GM19035 (cell line): Measurements from ENCODE around the gene IP6K1.
"Not testable (repeated sequence)": the region's sequence is repeated elsewhere in the genome, so short reads cannot be mapped to it uniquely, and the experiment has no call there.

ENCODE experiments used
- ATAC-seq: cut with Tn5 transposase; IDR thresholded peaks from one replicate; pipeline ENCODE4 v1.9.1; 2021; ENCODE audit not compliant: unreplicated experiment

Gene IP6K1

DNA sequence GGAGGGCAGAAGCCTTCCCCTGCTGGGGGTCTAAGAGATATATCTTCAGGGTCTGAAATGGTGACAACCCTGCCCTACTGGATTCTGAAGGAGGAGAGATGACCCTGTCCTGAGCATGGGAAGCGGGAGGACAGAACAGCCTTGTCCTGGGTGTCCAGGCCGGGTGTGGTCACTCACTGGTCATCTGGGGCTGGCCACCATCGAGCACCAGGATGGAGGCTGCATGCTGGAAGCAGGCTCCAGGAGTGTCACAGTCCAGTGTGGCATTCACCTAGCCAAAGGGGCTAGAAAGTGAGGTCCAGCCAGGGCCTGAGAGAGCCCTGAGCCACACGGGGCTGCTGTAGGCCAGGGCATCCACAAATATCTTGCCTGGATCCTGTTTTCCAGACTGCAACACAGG is 8.1 kb upstream of the IP6K1 start:
- no peak for ATAC-seq

DNA sequence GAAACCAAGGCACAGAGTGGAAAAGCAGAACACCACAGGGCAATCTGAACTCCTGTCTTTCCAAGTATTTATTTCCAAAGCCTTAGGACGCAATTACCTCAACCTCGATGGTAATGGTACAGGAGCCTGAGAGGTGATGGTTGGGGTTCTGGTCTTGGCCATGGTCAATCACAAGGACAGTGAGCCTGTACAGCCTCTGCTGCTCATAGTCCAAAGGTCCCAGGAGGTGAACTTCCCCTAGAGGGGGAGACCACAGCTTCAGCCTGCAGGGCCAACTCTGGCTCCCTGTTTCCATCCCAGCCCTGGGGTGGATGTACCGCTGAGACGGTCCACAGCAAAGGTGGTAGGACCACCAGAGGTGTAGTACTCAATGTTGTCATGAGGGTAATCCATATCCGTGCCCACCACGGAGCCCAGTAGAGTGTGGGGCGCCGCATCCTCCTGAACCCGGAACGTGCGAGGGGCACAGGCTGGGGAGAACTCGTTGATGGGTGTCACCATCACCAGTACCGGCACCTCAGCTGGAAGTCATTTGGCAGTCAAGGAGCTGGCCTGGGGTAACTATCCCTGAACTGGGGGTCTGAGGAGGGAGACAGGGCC is 7.2 kb upstream of the IP6K1 start:
- no peak for ATAC-seq

DNA sequence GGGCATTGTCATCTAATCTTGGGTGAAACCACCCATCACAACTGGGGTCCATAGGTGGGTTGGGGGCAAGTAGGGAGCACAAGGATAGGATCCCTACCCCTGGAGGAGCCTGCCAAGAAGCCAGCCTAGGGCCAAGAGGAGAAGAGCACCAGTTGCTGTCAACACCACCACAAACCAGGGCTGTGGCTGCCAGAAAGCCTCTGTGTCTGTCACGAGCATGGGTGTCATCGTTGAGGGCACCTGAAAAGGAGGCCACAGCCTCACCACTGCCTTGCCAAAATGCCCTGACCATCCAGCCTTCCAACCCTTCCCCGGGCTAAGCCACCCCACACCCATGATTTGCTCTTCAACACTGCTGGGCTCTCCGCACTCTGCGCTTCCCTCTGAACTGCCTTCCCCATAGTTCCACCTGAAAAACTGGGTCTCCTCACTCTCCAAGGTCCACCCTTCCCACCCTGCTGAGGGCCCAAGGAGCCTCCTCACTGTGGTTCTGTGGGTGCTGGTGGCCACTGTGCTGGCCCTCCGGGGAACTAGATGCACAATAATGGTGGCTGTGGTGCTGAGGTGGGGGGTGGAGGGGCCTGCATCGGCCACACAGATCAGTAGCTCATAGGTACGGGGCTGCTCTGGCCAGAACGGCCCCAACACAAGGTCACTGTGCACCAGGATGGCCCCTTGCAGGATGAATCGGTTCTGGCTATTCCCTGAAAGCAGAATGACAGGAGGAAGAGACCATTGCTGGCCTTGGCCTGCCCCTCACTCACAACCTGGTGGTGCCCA is 6.2 kb upstream of the IP6K1 start:
- ATAC-seq = no peak

DNA sequence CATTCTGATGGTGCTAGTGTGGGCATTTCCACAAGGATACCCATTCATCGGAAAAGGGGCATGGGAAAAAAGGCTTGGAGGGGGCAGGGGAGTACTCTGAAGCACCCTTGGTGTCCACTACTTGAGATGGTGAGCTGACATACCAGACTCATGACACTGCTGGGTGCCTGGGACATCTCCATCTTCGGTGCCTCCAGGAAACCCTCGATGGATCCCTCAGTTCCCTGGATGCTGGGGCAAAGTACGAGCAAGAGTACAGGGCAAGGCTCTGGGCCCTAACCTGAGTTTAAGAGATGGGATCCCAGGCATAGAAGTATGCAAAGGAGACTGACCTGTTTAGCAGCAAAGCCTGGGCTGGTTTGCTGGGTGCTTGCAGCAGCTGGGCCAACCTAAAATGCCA is 5.2 kb upstream of the IP6K1 start:
- ATAC-seq = no peak

DNA sequence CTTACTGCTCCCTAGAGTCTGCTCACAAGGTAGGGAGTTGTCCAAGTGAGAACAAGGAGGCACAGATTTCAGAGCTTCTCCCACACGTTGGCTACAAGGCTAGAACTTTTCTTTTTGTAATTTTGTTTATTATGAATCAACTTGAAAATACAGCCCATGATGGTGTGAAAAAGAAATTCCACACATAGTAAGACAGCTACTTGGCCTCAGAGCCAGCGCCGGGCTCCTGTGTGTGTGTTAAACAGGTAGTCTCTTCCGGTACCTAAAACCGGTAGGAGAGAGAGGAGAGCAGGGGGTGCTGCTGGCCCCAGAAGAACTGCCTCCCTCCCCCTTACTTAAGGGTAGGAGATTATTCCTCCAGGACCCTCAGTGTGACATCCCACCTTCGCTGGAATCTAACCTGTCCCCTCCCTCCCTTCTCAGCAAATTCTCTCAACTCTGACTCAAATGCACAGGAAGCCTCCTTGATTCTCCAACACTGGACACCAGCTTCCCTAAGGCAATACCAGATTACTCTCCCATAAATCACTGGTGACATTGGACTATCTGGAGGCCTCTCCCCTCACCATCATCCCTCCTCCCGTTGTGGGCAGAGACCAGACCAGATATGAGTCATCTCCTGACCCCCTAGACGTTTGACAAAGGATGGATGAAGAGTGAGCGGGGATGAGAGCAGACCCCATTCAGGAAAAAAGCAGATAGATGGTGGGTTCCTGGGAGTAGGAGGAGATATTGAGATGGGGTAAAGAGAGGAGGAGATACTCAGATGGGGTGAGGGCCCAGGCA is 4.5 kb upstream of the IP6K1 start:
- ATAC-seq = no peak

DNA sequence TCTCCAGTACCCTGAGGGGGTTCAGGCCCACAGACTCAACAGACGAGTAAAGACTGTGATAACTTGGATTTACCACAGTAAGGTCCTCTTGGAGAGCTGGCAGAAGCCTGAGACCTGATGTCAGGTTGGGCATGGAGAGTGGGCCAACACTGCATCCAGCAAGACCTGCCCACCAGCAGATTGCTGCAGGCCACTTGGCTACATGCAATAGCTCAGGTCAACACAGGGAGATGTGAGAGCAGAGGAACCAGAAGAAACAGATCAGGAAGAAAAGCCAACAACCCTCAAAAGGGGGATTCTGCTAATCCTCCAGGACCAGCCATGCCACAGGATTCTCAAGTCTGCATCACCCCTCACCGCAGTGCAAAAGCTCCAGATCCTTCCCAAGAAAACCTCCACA is 1.7 kb upstream of the IP6K1 start:
- no peak for ATAC-seq

DNA sequence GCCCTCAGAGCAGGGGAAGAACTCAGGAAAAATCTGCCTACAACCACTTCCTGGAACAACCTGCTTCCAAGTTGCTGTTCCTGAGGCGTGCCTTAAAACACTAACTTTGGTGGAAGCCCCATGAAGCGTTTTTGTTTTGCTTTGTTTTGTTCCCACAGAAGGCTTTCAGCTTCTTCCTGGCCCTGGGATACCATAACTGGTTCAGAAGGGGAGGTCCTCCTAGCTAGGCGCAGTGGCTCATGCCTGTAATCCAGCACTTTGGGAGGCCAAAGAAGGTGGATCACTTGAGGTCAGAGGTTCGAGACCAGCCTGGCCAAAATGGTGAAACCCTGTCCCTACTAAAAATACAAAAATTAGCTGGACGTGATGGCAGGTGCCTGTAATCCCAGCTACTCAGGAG is 1.2 kb upstream of the IP6K1 start:
- no peak for ATAC-seq

DNA sequence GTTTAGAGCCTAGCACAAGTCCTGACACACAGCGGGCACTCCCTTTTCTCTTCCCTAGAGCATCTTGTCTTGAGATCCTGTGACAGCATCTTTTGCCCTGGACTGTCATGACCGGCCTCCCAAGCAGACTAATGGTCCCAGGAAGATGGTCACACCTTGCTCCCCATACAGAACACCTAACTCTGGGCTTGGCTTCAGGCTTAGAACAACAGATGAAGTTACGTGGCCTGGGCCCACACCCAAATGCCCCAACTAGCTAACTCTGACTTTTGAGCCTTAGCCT is 781 bp upstream of the IP6K1 start:
- no peak for ATAC-seq

DNA sequence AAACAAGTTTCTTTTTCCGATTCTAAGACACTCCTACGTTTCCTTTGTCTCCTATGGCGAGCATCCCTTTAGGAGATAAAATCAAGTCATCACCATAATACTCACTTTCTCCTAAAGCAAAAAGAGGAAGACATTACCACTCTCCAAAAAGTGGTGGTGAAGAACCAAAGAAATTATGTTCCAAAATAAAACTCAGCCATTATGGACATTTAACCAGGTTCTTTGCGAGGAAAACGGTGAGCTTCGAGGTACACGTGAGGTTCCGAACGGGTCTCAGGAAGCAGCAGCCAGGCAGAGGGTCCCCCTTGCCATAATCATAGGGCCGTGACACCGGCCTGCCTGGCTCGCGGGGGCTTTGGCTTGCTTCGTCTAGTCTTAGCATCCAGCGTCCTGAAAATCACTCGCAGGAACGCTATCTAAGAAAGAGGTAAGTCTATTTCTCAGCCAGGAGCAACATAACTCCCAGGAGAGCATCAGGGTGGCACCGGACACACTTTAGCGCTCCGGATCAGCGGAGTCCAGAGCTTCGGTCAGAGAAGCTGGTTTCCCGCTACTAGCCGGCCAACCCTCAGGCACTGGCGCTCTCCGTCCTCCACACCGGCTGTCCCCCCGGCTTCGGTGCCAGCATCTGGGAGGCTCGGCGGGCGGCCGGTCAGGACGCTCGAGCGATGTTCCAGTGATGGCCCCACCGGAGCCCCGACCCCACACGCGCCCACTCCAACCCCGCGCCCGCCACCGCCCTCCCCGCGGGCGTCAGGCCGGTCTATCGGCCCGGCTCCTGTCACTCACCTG is 581 bp downstream of the IP6K1 start:
- peak; percentile 40 for ATAC-seq

DNA sequence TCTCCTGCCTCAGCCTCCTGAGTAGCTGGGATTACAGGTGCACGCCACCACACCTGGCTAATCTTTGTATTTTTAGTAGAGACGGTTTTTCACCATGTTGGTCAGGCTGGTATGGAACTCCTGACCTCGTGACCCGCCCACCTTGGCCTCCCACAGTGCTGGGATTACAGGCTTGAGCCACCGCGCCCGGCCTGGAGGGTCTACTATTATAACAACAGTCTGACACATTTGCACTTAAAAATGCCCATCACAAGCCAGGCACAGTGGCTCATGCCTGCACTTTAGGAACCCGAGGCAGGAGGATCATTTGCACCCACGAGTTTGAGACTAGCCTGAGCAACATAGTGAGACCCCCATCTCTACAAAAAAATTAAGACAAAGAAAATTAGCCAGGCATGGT is 4.1 kb downstream of the IP6K1 start:
- not testable (repeated sequence) for ATAC-seq

DNA sequence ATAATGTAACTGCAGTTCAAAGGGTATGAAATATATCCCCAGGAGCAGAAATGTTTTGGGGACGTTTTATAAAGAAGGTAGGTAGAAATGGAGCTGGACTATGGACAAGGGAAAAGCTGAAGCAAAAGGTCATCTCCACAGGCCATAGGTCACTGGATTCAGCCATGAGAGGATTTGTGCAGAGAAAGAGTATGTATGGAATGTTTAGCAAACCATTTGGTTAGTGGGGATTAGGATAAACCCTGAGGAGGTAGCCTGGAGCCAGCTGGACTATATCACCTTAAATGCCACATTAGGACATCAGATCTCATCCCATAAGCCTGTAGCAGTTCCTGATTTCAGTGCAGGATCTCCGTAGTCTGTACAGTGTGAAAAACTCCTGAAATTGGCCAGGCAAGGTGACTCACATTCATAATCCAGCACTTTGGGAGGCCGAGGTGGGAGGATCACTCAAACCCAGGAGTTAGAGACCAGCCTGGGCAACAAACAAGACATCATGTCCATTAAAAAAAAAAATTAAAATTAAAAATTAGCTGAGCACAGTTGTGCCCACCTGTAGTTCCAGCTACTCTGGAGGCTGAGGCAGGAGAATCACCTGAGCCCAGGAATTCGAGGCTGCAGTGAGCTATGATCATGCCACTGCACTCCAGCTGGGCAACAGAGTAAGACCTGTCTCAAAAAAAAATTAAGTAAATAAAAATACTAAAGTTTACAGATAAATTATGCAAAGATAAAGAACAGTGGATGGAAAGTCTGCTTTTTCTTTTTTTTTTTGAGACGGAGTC is 4.7 kb downstream of the IP6K1 start:
- ATAC-seq = no peak

DNA sequence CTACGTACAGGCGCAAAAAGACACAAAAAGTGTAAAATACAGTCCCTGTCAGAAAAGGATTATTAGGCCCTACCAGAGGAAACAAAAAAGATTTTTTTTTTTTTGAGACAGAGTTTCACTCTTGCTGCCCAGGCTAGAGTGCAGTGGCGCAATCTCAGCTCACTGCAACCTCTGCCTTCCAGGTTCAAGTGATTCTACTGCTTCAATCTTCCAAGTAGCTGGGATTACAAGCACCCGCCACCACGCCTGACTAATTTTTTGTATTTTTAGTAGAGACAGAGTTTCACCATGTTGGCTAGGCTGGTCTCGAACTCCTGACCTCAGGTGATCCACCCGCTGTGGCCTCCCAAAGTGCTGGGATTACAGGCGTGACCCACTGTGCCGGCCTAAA is 5.4 kb downstream of the IP6K1 start:
- ATAC-seq = not testable (repeated sequence)

DNA sequence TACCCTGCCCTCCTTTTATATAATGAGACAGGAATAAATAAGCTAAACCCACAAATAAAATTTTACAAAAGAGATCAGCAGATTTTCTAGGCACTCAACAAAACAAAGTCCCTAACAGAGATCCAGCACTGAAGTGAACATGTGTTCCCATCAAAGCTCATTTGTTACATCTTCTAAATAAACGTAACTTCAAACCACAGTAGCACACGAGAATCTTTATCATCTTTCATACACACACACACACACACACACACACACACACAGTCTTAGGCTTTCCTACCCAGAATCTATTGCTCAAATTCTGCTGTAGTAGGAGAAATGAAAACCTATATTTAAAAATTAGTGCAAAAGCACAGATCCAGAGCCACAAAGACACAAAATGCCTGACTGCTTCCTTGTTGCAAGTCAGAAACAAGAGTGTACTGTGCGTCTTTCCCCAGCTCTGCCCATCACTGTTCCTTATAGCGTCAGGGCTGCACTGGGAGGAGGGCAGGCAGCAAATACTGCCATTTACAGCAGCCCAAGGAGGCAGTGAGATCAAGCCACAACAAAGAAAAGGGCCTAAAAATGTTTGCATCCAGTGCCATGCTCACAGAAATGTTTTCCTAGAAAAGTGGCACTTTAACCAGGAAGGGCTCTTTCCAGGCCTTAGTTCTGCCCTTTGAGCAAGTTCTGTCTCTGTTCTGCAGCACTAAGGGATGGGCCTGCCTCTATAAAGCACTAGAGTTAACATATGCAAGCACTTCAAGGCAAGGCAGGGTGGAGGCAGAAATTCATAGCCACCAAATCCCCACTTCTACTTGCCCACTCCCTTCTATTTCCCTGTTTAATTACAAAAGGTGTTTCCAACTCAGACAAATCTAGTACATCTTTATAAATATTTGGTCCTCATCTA is 6.0 kb downstream of the IP6K1 start:
- no peak for ATAC-seq

DNA sequence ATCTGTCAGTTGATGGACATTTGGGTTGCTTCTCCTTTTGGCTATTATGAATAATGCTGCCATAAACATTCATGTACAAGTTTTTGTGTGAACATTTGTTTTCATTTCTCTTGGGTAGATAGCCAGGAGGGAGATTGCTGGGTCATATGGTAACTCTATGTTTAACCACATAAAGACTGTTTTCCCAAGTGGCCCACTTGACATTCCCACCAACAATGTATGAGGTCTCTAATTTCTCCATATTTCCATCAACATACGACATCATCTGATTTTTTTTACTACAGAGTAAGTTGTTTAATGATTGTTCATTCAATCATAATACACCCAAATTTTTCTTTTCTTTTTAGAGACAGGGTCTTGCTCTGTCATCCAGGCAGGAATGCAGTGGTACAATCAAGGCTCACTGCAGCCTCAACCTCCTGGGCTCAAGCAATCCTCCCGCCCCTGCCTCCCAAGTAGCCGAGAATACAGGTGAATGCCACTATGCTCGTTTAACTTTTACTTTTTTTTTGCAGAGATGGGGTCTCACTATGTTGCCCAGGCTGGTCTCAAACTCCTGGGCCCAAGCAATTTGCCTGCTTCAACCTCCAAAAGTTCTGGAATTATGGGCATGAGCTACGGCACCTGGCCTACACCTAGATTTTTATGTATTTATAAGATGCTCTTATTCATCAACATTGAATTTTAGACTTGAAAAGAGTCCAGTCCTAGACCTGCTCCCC is 6.8 kb downstream of the IP6K1 start:
- no peak for ATAC-seq

DNA sequence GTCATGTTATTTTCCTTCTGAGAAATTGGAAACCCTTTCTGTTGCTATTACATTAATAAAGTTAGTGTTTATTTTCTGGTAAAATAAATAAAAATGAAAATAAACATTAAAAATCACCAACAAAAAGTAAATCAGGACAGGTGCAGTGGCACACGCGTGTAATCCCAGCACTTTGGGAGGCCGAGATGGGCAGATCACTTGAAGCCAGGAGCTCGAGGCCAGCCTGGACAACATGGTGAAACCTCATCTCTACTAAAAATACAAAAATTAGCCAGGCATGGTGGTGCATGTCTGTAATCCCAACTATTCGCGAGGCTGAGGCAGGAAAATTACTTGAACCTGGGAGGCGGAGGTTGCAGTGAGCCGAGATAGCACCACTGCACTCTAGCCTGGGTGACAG is 10.2 kb downstream of the IP6K1 start:
- ATAC-seq = not testable (repeated sequence)

DNA sequence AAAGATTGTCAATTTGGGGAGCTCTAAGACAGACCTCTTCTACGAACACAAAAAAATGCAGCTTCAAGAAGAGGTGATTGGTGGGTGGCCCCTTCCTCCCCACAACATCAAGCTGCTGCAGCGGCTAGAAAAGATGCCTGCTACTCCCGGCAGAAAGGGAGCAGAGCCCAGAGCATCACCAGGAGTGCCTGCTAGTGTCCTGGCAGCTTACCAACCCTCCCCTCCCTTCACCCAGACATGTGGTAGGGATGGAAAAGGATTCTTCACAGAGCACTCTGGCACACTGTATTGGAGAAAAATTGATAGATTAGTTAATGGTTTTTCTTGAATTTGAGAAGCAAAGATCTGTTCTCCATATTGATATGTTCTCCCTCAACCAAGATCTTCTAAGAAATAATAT is 10.8 kb downstream of the IP6K1 start:
- no peak for ATAC-seq

DNA sequence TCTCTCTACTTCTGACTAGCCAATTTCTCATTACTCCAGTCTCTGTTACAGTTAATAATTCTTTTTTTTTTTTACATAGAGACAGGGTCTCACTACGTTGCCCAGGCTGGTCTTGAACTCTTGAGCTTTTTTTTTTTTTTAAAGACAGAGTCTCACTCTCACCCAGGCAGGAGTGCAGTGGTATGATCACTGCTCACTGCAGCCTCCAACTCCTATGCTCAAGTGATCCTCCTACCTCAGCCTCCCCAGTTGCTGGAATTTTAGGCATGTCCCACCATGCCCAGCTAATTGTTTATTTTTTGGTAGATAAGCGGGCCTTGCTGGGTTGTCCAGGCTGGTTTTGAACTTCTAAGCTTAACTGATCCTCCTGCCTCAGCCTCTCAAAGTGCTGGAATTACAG is 13.6 kb downstream of the IP6K1 start:
- ATAC-seq = no peak

DNA sequence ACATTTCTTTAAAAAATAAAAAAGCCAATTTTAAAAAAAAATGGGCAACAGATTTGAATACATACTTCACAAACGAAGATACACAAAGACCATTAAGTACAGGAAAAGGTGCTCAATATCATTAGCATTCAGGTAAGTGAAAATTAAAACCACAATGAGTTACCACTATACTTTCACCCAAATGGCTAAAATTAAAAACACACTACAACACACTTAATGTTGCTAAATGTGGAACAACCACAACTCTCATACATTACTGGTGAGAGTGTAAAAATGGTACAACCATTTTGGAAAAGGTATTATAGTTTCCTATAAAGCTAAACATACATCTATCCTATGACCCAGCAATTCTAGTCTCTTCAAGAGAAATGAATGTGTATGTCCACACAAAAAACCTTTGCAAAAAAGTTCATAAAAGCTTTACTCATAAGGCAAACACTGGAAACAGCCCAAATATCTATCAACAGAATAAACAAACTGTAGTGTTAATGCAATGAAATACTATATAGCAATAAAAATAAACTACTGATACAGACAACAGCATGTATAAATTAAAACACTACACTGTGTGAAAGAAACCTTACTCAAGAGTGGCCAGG is 14.9 kb downstream of the IP6K1 start:
- ATAC-seq = no peak

DNA sequence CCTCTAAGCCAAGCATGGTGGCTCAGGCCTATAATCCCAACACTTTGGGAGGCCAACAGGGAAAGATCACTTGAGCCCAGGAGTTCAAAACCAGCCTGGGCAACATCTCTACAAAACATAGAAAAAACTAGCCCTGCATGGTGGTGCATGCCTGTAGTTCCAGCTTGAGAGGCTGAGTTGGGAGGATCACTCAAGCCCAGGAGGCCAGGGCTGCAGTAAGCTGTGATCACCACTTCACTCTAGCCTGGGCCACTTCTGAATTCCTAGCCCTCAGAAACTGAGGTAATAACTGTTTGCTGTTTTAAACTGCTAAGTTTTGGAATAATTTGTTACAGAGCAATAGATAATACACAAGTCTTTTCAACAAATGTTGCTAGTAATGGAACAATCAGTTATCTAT is 16.4 kb downstream of the IP6K1 start:
- no peak for ATAC-seq
